Hepatocyte (in vitro differentiated cells): Measurements from ENCODE around the gene TMCO5A. TPM values are rescaled to one million over a fixed set of nuclear protein-coding genes. Genes with fewer than 3 reads are reported as not detected.
A peak's percentile ranks its signal among the peaks of the same experiment; 100 is the strongest.

Experiments used
- DNase-seq: peaks from one replicate; pipeline ENCODE4 v3.0.0-alpha.2; 2016; ENCODE audit warnings: low spot score
- H2AFZ ChIP-seq: fragments of 200-600 bp; sonication (generic); 2 replicates; pipeline ENCODE4 v1.6.0; 2016; ENCODE audit warnings: antibody characterized with exemption, mild to moderate bottlenecking
- H3K27ac ChIP-seq: fragments of 200-600 bp; sonication (generic); 2 replicates; pipeline ENCODE4 v1.5.1; 2016; ENCODE audit warnings: mild to moderate bottlenecking
- H3K27me3 ChIP-seq: fragments of 200-600 bp; sonication (generic); 2 replicates; pipeline ENCODE4 v1.6.1; 2016
- H3K36me3 ChIP-seq: fragments of 200-600 bp; sonication (generic); replicated peaks from 2 replicates; pipeline ENCODE4 v1.5.1; 2016; ENCODE audit warnings: low read depth; ENCODE audit not compliant: insufficient read depth
- H3K4me1 ChIP-seq: fragments of 200-600 bp; sonication (generic); 2 replicates; pipeline ENCODE4 v1.5.1; 2016; ENCODE audit warnings: mild to moderate bottlenecking, moderate library complexity; ENCODE audit not compliant: insufficient read depth
- H3K4me2 ChIP-seq: fragments of 200-600 bp; sonication (generic); 2 replicates; pipeline ENCODE4 v1.6.0; 2016
- H3K4me3 ChIP-seq: fragments of 200-600 bp; sonication (generic); 2 replicates; pipeline ENCODE4 v1.5.1; 2016; ENCODE audit warnings: mild to moderate bottlenecking
- H3K79me2 ChIP-seq: fragments of 200-600 bp; sonication (generic); 2 replicates; pipeline ENCODE4 v1.6.0; 2017; ENCODE audit warnings: mild to moderate bottlenecking
- H3K9me2 ChIP-seq: fragments of 200-600 bp; sonication (generic); replicated peaks from 2 replicates; pipeline ENCODE4 v1.6.0; 2017; ENCODE audit warnings: mild to moderate bottlenecking; ENCODE audit not compliant: insufficient read depth
- H3K9me3 ChIP-seq: fragments of 200-600 bp; sonication (generic); 2 replicates; pipeline ENCODE4 v1.5.1; 2016; ENCODE audit warnings: low read depth, mild to moderate bottlenecking
- H4K20me1 ChIP-seq: fragments of 200-600 bp; sonication (generic); 2 replicates; pipeline ENCODE4 v1.6.0; 2016; ENCODE audit warnings: mild to moderate bottlenecking; ENCODE audit not compliant: insufficient read depth, poor library complexity, severe bottlenecking
- EZH2 ChIP-seq: fragments of 200-600 bp; sonication (generic); IDR thresholded peaks from 2 replicates; pipeline ENCODE4 v1.6.1; 2016; ENCODE audit warnings: antibody characterized with exemption, mild to moderate bottlenecking, borderline replicate concordance
- EZH2phosphoT487 ChIP-seq: fragments of 200-600 bp; sonication (generic); IDR thresholded peaks from one replicate; pipeline ENCODE4 v1.6.1; 2018; ENCODE audit warnings: antibody characterized with exemption, mild to moderate bottlenecking, low read depth, moderate library complexity; ENCODE audit not compliant: unreplicated experiment, severe bottlenecking
- WGBS: methylation state at CpG from one replicate; pipeline ENCODE4 v1.1.6; 2016; ENCODE audit warnings: low lambda C conversion rate; ENCODE audit errors: missing lambda C conversion rate; 5-methylcytosine and 5-hydroxymethylcytosine counted together
- polyA plus RNA-seq: library from polyadenylated mRNA; unstranded; fragments of >200 nt; fragmentation: Nextera tagmentation; extraction: Ambion mirVana; gene quantifications from 2 replicates; pipeline ENCODE4 v1.2.1, GENCODE V29; 2016
- total RNA-seq: library from RNA; depleted of rRNA; stranded (reverse); fragments of >200 nt; gene quantifications from 2 replicates; pipeline ENCODE4 v1.2.3, GENCODE V29; 2014
- TF ChIP-seq, protein P1 (sequence below): fragments of 200-600 bp; sonication (generic); IDR thresholded peaks from 2 replicates; pipeline ENCODE4 v1.5.1; 2016; ENCODE audit warnings: antibody characterized with exemption, mild to moderate bottlenecking; ENCODE audit not compliant: poor library complexity

Gene TMCO5A
- total and polyA plus RNA-seq, 2 experiments from 2014 or later = not detected

GRCh38 chr15:37891766-37892368 lies 42.6 kb upstream of the TMCO5A start:
- H3K27me3 ChIP-seq = no peaks in the 10 kb centered on the region
- H3K4me1 ChIP-seq = no peaks in the 10 kb centered on the region
- H3K4me2 ChIP-seq = no peak overlapping the region
- no peaks in the 10 kb centered on the region for H3K9me2 ChIP-seq
- TF ChIP-seq, protein P1, sequence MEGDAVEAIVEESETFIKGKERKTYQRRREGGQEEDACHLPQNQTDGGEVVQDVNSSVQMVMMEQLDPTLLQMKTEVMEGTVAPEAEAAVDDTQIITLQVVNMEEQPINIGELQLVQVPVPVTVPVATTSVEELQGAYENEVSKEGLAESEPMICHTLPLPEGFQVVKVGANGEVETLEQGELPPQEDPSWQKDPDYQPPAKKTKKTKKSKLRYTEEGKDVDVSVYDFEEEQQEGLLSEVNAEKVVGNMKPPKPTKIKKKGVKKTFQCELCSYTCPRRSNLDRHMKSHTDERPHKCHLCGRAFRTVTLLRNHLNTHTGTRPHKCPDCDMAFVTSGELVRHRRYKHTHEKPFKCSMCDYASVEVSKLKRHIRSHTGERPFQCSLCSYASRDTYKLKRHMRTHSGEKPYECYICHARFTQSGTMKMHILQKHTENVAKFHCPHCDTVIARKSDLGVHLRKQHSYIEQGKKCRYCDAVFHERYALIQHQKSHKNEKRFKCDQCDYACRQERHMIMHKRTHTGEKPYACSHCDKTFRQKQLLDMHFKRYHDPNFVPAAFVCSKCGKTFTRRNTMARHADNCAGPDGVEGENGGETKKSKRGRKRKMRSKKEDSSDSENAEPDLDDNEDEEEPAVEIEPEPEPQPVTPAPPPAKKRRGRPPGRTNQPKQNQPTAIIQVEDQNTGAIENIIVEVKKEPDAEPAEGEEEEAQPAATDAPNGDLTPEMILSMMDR = peak; percentile 80
- TF ChIP-seq EZH2 = no peak
- no peak overlapping the region for H3K27ac ChIP-seq
- peak; percentile 75 for DNase-seq
- no peaks in the 10 kb centered on the region for H3K36me3 ChIP-seq
- no peaks in the 10 kb centered on the region for H4K20me1 ChIP-seq
- H3K9me3 ChIP-seq = no peaks in the 10 kb centered on the region
- WGBS = 46% methylated on average over 4 of the region's 4 CpGs
- H3K79me2 ChIP-seq = no peaks in the 10 kb centered on the region
- H3K4me3 ChIP-seq = no peak overlapping the region
- no peak overlapping the region for H2AFZ ChIP-seq

GRCh38 chr15:37893309-37893708 lies 41.1 kb upstream of the TMCO5A start:
- Histone ChIP-seq H3K27ac (no peak overlapping the region), H3K9me3 (no peaks in the 10 kb centered on the region), H3K36me3 (no peaks in the 10 kb centered on the region), H4K20me1 (no peaks in the 10 kb centered on the region), H3K9me2 (no peaks in the 10 kb centered on the region), H3K4me2 (no peak overlapping the region), H3K4me3 (no peak overlapping the region), H2AFZ (no peak overlapping the region), H3K27me3 (no peaks in the 10 kb centered on the region), H3K4me1 (no peaks in the 10 kb centered on the region), H3K79me2 (no peaks in the 10 kb centered on the region)
- TF ChIP-seq, protein P1 = no peak
- TF ChIP-seq EZH2phosphoT487 (no peak), EZH2 (no peak)
- DNase-seq = no peak

DNA sequence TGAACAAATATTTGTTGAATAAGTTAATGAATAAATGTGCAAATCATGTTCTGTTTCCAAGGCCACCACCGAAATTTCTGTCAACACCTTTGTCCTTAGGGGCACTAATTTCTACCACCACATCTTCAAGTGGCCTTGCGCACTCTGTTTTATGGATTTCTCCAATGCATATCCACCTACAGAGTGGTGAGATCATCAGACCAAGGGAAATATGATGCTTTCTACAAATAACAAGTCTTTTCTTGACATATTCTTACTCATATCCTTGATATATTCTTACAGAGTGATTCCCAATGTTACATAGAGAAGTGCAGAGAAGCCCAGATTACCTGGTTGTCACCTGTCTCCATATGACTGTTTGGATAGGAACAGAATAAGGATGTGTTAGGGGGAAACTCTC lies 36.1 kb upstream of the TMCO5A start:
- H3K4me1 ChIP-seq = peaks cover 20% of the 10 kb centered on the region
- no peak overlapping the region for H2AFZ ChIP-seq
- H3K4me2 ChIP-seq = no peak overlapping the region
- 80% methylated on average over 2 of the region's 2 CpGs for WGBS
- H3K79me2 ChIP-seq = no peaks in the 10 kb centered on the region
- H3K9me2 ChIP-seq = no peaks in the 10 kb centered on the region
- H3K27ac ChIP-seq = no peak overlapping the region
- H3K27me3 ChIP-seq = no peaks in the 10 kb centered on the region
- TF ChIP-seq, protein P1 = no peak
- TF ChIP-seq EZH2 (no peak), EZH2phosphoT487 (no peak)
- no peak overlapping the region for H3K4me3 ChIP-seq
- no peaks in the 10 kb centered on the region for H4K20me1 ChIP-seq
- DNase-seq = no peak
- no peaks in the 10 kb centered on the region for H3K36me3 ChIP-seq
- H3K9me3 ChIP-seq = no peaks in the 10 kb centered on the region
